ENCODE measurements around the gene PITPNC1. TPM values are rescaled to one million over a fixed set of nuclear protein-coding genes. Genes with fewer than 3 reads are reported as not detected.

PITPNC1 gene
- total RNA-seq, 1 donor from 2014 or later = 70.9 TPM

GRCh38 chr17:67656494-67657203 lies 279.6 kb downstream of the PITPNC1 start:
- FAIRE-seq = no peak

GRCh38 chr17:67657596-67657995 lies 280.5 kb downstream of the PITPNC1 start:
- no peak for FAIRE-seq

More at GRCh38 chr17:67656494-67657203, 279.6 kb downstream of the PITPNC1 start:
- no peak for DNase-seq (ENCODE audit: low spot score in 2 of 2)

GRCh38 chr17:67658265-67658664 lies 281.2 kb downstream of the PITPNC1 start:
- FAIRE-seq = no peak
- no peak for DNase-seq (ENCODE audit: low spot score in 2 of 2)

More at GRCh38 chr17:67657596-67657995, 280.5 kb downstream of the PITPNC1 start:
- no peak for DNase-seq (ENCODE audit: low spot score in 2 of 2)

GRCh38 chr17:67659028-67659427 lies 281.9 kb downstream of the PITPNC1 start:
- FAIRE-seq (no peak), DNase-seq (ENCODE audit: low spot score in 2 of 2) (no peak)

GRCh38 chr17:67662712-67663111 lies 285.6 kb downstream of the PITPNC1 start:
- DNase-seq (ENCODE audit: low spot score in 2 of 2) (no peak), FAIRE-seq (no peak)

- no peak for DNase-seq (ENCODE audit: low spot score in 2 of 2)
- FAIRE-seq = no peak
Observed at GRCh38 chr17:67663457-67663856, 286.4 kb downstream of the PITPNC1 start.

- FAIRE-seq = no peak
- no peak for DNase-seq (ENCODE audit: low spot score in 2 of 2)
Observed at GRCh38 chr17:67666028-67666427, 288.9 kb downstream of the PITPNC1 start.

- DNase-seq (ENCODE audit: low spot score in 2 of 2) = no peak
Observed at GRCh38 chr17:67666710-67667109, 289.6 kb downstream of the PITPNC1 start.

GRCh38 chr17:67671493-67671892 lies 294.4 kb downstream of the PITPNC1 start:
- DNase-seq (ENCODE audit: low spot score in 2 of 2) = no peak
- FAIRE-seq = no peak

More at GRCh38 chr17:67666710-67667109, 289.6 kb downstream of the PITPNC1 start:
- FAIRE-seq = no peak

- no peak for DNase-seq (ENCODE audit: low spot score in 2 of 2)
- no peak for FAIRE-seq
Observed at GRCh38 chr17:67672592-67673335, 295.7 kb downstream of the PITPNC1 start.

- no peak for FAIRE-seq
- no peak for DNase-seq (ENCODE audit: low spot score in 2 of 2)
Observed at GRCh38 chr17:67675481-67675880, 298.4 kb downstream of the PITPNC1 start.

GRCh38 chr17:67676305-67676704 lies 299.2 kb downstream of the PITPNC1 start:
- DNase-seq (ENCODE audit: low spot score in 2 of 2) = no peak
- no peak for FAIRE-seq

- DNase-seq (ENCODE audit: low spot score in 2 of 2) (no peak), FAIRE-seq (no peak)
Observed at GRCh38 chr17:67678414-67678813, 301.3 kb downstream of the PITPNC1 start.

GRCh38 chr17:67679225-67679624 lies 302.1 kb downstream of the PITPNC1 start:
- DNase-seq (ENCODE audit: low spot score in 2 of 2) (no peak), FAIRE-seq (no peak)

- FAIRE-seq = no peak
Observed at GRCh38 chr17:67679721-67680120, 302.6 kb downstream of the PITPNC1 start.

GRCh38 chr17:67680445-67681224 lies 303.6 kb downstream of the PITPNC1 start:
- FAIRE-seq = no peak
- DNase-seq (ENCODE audit: low spot score in 2 of 2) = no peak

More at GRCh38 chr17:67679721-67680120, 302.6 kb downstream of the PITPNC1 start:
- DNase-seq (ENCODE audit: low spot score in 2 of 2) = no peak

GRCh38 chr17:67682196-67682595 lies 305.1 kb downstream of the PITPNC1 start:
- DNase-seq (ENCODE audit: low spot score in 2 of 2) (no peak), FAIRE-seq (no peak)

GRCh38 chr17:67685351-67685750 lies 308.3 kb downstream of the PITPNC1 start:
- no peak for FAIRE-seq
- DNase-seq (ENCODE audit: low spot score in 2 of 2) = no peak

- no peak for DNase-seq (ENCODE audit: low spot score in 2 of 2)
- no peak for FAIRE-seq
Observed at GRCh38 chr17:67686241-67686640, 309.2 kb downstream of the PITPNC1 start.

GRCh38 chr17:67687511-67687910 lies 310.4 kb downstream of the PITPNC1 start:
- FAIRE-seq (no peak), DNase-seq (ENCODE audit: low spot score in 2 of 2) (no peak)
